ENCODE measurements around the gene HOXD13. TPM values are rescaled to one million over a fixed set of nuclear protein-coding genes. Genes with fewer than 3 reads are reported as not detected.

HOXD13 gene
- total RNA-seq, 8 experiments from 2014 or later, result 0.05 to 7.1 (median 0.28) TPM; not detected in 2

DNA sequence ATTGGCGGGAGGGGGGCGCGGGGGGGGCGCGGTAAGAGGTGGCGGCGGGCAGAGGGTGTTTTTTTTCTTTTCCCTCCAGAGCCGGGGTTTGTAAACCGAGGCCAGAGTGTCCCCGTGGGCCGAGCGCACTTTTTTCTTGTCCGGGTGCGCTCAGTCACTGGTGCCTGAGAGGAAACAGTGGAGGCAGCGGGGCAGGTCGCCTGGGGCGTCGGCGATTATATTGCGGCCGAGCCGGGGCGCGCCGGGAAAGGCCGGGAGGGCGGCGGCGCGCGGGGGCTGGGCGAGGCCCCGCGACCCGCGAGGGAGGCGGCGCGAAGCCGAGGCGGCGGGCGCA, 37.3 kb downstream of the HOXD13 start:
- peak overlapping the region; percentile 94 to 100 for H3K27ac ChIP-seq
- peaks cover 30 to 35% of the 10 kb centered on the region in 2 donors for H3K4me1 ChIP-seq (replicated peaks in 1 of 2)
- peak overlapping the region; percentile 55 to 99 (median 80) for H3K4me3 ChIP-seq
- in situ Hi-C loops (cut with MboI; ENCODE audit: low pct_unique_long_range_greater_than_20kb in 2 of 9, low sequenced_read_pairs in 9 of 9, unreplicated experiment in 9 of 9), result loop anchor here (5.0 to 25.0 kb wide), 14 partner anchors 333 to 1633 kb away; no protein-coding TSS in a partner anchor
- peak in 7 of 8 experiments; percentile 29 to 67 (median 42) for ATAC-seq (replicated peaks in 6 of 8)
- WGBS, 10 experiments, result 0% methylated on average over 4 of the region's 43 CpGs; no CpG with 5 or more reads in 9 of the 10 experiments

DNA sequence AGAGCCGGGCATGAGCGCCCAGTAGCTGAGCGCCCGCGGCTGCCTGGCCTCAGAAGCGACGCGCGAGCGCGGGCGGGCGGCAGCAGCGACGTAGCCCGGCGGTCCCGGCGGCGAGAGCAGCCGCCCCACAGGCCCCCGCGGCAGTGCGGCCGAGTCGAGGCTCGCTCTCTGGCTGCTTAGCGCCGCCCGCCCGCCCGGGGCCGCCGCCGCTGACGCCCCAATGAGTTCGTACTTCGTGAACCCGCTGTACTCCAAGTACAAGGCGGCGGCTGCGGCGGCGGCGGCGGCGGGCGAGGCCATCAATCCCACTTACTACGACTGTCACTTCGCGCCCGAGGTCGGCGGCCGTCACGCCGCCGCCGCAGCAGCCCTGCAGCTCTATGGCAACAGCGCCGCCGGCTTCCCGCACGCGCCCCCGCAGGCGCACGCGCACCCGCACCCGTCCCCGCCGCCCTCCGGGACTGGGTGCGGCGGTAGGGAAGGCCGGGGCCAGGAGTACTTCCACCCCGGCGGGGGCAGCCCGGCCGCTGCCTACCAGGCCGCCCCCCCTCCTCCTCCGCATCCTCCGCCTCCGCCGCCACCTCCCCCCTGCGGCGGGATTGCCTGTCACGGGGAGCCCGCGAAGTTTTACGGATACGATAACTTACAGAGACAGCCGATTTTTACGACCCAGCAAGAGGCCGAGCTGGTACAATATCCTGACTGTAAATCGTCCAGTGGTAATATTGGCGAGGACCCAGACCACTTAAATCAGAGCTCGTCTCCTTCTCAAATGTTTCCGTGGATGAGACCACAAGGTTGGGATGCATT, 37.8 kb downstream of the HOXD13 start:
- in situ Hi-C loops (cut with MboI; ENCODE audit: low pct_unique_long_range_greater_than_20kb in 2 of 9, low sequenced_read_pairs in 9 of 9, unreplicated experiment in 9 of 9), result loop anchor here (10.0 to 25.0 kb wide), 9 partner anchors 332 to 1632 kb away; no protein-coding TSS in a partner anchor
- H3K4me3 ChIP-seq, result peak overlapping the region; percentile 55 to 99 (median 80)

DNA sequence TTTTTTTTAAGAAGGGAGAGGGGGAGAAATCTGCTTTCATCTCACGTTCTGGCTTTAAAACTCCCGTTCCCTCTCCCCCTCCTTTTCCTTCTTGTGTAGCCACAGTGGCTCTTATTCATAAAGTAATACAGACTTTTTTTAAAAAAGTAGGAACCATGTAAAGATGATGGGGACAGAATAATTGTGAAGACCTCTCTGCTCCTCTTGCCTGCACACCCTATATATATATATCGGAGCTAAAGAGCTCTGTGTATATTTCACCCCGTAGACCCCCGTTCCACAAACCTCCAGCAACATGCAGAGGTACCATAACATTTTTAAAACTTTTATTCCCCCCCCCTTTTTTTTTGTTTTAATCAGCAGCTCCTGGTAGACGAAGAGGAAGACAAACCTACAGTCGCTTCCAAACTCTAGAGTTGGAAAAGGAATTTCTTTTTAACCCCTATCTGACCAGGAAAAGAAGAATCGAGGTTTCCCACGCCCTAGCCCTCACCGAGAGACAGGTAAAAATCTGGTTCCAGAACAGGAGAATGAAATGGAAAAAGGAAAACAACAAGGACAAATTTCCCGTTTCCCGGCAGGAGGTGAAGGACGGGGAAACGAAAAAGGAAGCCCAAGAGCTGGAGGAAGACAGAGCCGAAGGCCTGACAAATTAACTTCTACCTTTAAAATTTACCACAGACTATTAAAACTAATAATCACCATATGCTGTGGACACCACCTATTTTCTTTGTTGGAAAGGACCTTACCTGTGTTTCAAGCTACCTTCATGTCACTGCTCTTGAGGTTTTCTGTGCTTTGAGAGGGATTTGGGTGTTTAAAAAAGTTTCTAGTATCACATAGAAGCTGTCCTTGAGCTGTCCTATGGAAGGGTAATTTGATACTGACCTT, 38.7 kb downstream of the HOXD13 start:
- ATAC-seq (replicated peaks in 6 of 8), result no peak

More for the DNA sequence above, 37.8 kb downstream of the HOXD13 start:
- peak overlapping the region; percentile 94 to 100 for H3K27ac ChIP-seq
- WGBS, 10 experiments, result 0 to 3% (median 0%) methylated on average over 1 to 5 of the region's 100 CpGs; no CpG with 5 or more reads in 6 of the 10 experiments
- ATAC-seq (replicated peaks in 6 of 8), result peak; percentile 39 to 70 (median 64)
- peaks cover 36 to 40% of the 10 kb centered on the region in 2 donors for H3K4me1 ChIP-seq (replicated peaks in 1 of 2)

DNA sequence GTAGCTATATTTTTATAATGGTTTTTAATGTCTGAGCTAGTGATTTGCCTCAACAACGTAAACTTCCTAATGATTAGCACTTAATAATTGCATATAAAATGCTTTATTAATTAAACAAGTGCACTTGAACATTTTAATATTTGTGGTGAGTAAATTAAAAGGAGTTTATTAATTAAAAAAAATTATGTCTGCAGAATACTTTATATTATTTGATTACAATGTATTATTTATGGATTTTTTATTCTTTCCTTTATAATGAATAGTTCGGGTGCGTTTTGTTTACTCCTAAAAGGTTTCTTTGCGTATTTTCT, 39.3 kb downstream of the HOXD13 start:
- Histone ChIP-seq H3K4me3 (peak overlapping the region; percentile 55 to 99 (median 80)), H3K4me1 (replicated peaks in 1 of 2) (peaks cover 38 to 44% of the 10 kb centered on the region in 2 donors), H3K27ac (peak overlapping the region; percentile 94 to 100)
- in situ Hi-C loops (cut with MboI; ENCODE audit: low pct_unique_long_range_greater_than_20kb in 2 of 9, low sequenced_read_pairs in 9 of 9, unreplicated experiment in 9 of 9), result loop anchor here (10.0 to 25.0 kb wide), 9 partner anchors 330 to 1630 kb away; no protein-coding TSS in a partner anchor
- 0 to 95% (median 23%) methylated on average over 1 to 4 of the region's 4 CpGs; no CpG with 5 or more reads in 1 of the 10 experiments for WGBS, 10 experiments
- ATAC-seq (replicated peaks in 6 of 8), result no peak

More for the DNA sequence above, 38.7 kb downstream of the HOXD13 start:
- Histone ChIP-seq H3K4me3 (peak overlapping the region; percentile 55 to 99 (median 80)), H3K4me1 (replicated peaks in 1 of 2) (peaks cover 39 to 44% of the 10 kb centered on the region in 2 donors), H3K27ac (peak overlapping the region; percentile 94 to 100)
- WGBS, 10 experiments, result 2 to 59% (median 12%) methylated on average over 5 to 14 of the region's 15 CpGs; no CpG with 5 or more reads in 1 of the 10 experiments
- in situ Hi-C loops (cut with MboI; ENCODE audit: low pct_unique_long_range_greater_than_20kb in 2 of 9, low sequenced_read_pairs in 9 of 9, unreplicated experiment in 9 of 9), result loop anchor here (10.0 to 25.0 kb wide), 9 partner anchors 331 to 1631 kb away; no protein-coding TSS in a partner anchor

DNA sequence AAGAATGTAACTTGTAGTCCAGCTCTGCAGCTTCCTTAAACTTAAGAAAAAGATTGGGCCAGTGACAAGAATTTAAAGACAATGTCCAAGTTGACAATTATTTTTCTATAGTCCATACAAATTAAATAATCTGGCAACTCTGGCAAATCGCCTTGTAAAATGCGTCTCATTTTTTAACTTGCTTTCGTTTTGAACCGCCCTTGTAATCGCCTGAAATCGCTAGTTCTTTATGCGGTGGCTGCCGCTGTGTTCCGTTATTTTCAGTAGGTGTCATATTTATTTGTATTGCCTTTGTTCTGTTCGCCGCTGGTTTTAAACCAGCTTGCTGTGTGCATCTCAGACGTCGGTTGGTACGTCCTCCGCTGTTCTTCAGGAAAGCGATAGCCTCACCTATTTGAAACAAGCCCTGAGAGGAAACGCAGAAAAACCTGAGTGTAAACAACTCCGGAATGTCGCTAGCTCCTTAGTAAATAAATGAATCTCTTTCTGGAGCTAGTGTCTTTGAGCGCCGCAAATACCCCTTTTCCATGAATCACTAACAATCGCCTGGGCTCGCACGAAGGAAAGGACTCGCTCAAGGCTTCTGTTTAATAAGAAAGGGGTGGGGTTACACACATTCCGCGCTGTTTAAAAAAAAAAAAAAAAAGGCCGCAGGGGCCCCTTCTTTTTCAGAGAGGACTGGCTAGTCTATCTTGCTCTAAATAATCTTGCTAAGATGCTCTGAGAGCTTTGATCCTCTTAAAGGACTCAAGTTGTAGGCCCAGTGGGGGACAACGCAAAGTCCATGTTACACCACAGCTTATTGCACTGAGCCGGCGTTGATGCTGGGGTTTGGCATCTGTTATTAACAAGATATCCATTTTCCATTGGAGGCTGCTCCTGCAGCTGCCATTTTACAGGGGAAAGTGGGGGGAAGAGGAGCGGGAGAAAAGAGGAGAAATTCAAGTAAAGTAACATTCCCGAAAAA, 40.0 kb downstream of the HOXD13 start:
- Histone ChIP-seq H3K4me3 (peak overlapping the region; percentile 55 to 99 (median 80)), H3K27ac (peak overlapping the region; percentile 94 to 100), H3K4me1 (replicated peaks in 1 of 2) (peaks cover 32 to 41% of the 10 kb centered on the region in 2 donors)
- 0 to 96% (median 8%) methylated on average over 6 to 27 of the region's 33 CpGs for WGBS, 10 experiments
- in situ Hi-C loops (cut with MboI; ENCODE audit: low pct_unique_long_range_greater_than_20kb in 2 of 9, low sequenced_read_pairs in 9 of 9, unreplicated experiment in 9 of 9), result loop anchor here (10.0 to 25.0 kb wide), 9 partner anchors 330 to 1630 kb away; no protein-coding TSS in a partner anchor
- ATAC-seq (replicated peaks in 6 of 8), result no peak

DNA sequence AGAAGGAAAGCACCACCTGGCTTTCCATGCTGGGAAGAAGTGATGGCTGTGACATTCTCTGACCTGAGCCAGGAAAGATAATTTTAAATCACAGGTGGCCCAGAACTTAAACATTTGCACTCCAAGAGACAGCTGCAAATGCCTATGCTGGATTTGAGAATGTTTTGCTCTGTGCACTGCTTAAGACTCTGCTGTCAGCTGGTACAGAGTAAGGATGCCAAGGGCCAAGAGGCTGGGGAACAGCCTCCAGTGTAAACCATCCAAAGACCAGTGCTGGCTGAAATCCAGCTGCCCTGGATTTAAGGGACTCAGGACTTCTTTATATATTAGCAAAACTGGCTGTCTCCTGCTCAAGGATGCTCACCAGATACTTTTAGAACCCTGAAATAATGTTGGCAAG, 40.9 kb downstream of the HOXD13 start:
- H3K27ac ChIP-seq, result peak overlapping the region; percentile 94 to 100
- in situ Hi-C loops (cut with MboI; ENCODE audit: low pct_unique_long_range_greater_than_20kb in 2 of 9, low sequenced_read_pairs in 9 of 9, unreplicated experiment in 9 of 9), result loop anchor here (10.0 to 25.0 kb wide), 9 partner anchors 329 to 1629 kb away; no protein-coding TSS in a partner anchor
- ATAC-seq (replicated peaks in 6 of 8), result no peak
- H3K4me1 ChIP-seq (replicated peaks in 1 of 2), result peaks cover 26 to 32% of the 10 kb centered on the region in 2 donors
- H3K4me3 ChIP-seq, result peak overlapping the region; percentile 55 to 99 (median 80)

DNA sequence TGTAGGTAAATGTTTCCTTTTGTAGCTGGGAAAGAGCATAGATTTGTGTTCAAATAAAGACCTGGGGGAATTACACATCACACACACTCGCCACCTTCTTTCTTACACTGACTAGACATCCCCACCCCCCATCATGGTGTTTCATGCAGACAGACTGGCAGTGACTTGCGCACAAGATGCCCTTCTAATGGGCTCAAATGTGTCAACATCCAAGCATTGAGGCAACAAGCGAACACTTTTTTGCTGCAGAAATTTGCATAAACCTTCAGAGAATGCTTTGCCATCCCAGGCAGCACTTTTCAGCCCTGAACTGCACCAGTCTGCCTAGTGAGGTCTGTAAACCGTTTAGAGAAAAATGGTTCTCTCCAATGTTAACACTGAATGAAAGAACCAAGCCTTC, 41.5 kb downstream of the HOXD13 start:
- in situ Hi-C loops (cut with MboI; ENCODE audit: low pct_unique_long_range_greater_than_20kb in 2 of 9, low sequenced_read_pairs in 9 of 9, unreplicated experiment in 9 of 9), result loop anchor here (10.0 to 25.0 kb wide), 9 partner anchors 328 to 1628 kb away; no protein-coding TSS in a partner anchor
- Histone ChIP-seq H3K27ac (peak overlapping the region; percentile 94 to 100), H3K4me1 (replicated peaks in 1 of 2) (peaks cover 26 to 32% of the 10 kb centered on the region in 2 donors), H3K4me3 (peak overlapping the region; percentile 55 to 99 (median 80))
- whole genome bisulfite sequencing, 10 experiments, result 10 to 50% (median 33%) methylated on average over 2 to 4 of the region's 4 CpGs; no CpG with 5 or more reads in 4 of the 10 experiments
- ATAC-seq (replicated peaks in 6 of 8), result no peak

DNA sequence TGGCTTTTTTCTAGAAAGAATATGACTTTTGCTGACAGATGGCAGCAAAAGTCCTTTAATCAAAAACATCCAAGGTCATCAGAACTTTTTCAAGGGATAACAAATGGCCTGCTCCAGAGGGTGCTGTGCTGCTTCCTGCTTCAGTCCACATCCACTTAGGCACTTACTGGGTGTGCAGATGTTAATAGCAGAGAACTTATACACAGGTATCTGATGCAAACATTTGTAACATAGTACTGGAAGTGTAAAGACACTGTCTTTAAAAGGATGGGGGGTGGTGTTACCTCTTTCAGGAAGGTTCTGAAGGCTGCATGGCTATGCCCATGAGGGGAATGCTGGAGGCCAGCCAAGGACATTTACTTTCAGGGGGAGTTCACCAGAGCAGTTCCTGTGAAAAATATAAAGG, 42.5 kb downstream of the HOXD13 start:
- peaks cover 26 to 42% of the 10 kb centered on the region in 2 donors for H3K4me1 ChIP-seq (replicated peaks in 1 of 2)

DNA sequence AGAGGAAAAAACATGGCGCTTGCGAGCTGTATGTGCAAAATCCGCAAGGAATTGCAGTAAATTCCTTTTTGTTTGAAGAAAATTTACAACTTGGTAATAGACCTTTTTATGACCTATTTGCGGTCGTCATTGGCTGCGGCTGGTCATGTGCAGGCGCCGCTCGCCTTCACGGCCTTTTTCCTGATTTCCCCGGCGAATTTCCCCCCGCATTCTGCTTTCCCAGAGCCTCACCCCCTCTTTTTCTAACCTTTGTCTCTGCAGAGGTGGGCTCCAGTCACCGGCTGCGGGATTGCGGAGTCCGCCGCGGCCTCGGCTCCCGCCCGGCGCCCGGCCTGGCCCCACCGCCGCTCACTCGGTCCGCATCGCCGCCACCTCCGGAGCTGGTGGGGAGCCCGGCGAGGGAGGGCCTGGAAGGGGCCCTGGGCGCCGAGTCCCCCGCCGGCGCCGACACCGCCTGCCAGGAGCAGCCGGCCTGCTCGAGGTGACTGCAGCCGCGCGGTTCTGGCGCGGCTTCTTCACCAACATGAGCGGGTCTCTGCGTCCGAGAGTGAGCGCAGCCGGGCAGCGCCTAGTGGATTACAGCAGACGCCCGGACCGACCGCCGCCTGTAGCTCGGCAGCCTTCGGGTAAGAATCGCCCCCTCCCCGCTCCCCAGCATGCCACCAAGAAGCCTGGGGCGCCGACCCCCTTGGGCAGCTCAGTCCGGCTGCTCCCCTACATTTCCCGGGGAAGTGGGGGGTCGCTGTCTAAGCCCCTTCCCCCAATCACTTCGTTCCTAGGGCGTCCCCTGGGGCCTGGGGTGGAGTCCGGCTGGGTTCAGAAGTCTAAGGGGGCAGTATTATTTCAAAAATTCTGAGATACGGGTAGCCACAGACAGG, 44.1 kb downstream of the HOXD13 start:
- in situ Hi-C loops (cut with MboI; ENCODE audit: low pct_unique_long_range_greater_than_20kb in 2 of 9, low sequenced_read_pairs in 9 of 9, unreplicated experiment in 9 of 9), result loop anchor here (10.0 to 25.0 kb wide), 9 partner anchors 326 to 1626 kb away; no protein-coding TSS in a partner anchor
- Histone ChIP-seq H3K27ac (peak overlapping the region; percentile 98 to 100), H3K4me1 (replicated peaks in 1 of 2) (peaks cover 34 to 55% of the 10 kb centered on the region in 2 donors), H3K4me3 (peak overlapping the region; percentile 62 to 99 (median 97))
- WGBS, 10 experiments, result 0 to 3% (median 0%) methylated on average over 2 to 9 of the region's 71 CpGs; no CpG with 5 or more reads in 3 of the 10 experiments
- peak; percentile 10 to 50 (median 22) for ATAC-seq (replicated peaks in 6 of 8)

More for the DNA sequence above, 42.5 kb downstream of the HOXD13 start:
- H3K4me3 ChIP-seq, result peak overlapping the region; percentile 62 to 99 (median 97)
- in situ Hi-C loops (cut with MboI; ENCODE audit: low pct_unique_long_range_greater_than_20kb in 2 of 9, low sequenced_read_pairs in 9 of 9, unreplicated experiment in 9 of 9), result loop anchor here (10.0 to 25.0 kb wide), 9 partner anchors 327 to 1627 kb away; no protein-coding TSS in a partner anchor
- ATAC-seq (replicated peaks in 6 of 8), result peak in 4 of 8 experiments; percentile 6 to 29 (median 16)
- H3K27ac ChIP-seq, result peak overlapping the region; percentile 98 to 100

DNA sequence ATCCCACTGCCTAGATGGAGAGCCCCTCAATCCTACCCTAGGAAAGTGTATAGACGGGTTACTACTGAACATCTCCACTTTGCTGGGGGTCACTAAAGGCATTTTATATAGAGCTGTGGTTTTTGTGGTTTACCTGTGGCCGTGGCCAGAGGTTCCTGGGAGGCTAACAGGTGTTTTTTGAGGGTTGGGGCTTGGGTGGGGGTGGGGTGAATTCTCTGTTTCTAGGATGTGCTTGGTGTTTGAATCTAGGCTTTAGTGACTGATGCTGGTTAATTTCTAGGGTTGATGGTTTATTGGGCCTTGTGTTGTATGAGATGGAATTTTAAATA, 44.7 kb downstream of the HOXD13 start:
- peaks cover 40 to 61% of the 10 kb centered on the region in 2 donors for H3K4me1 ChIP-seq (replicated peaks in 1 of 2)
- H3K4me3 ChIP-seq, result peak overlapping the region; percentile 62 to 99 (median 97)
- ATAC-seq (replicated peaks in 6 of 8), result no peak
- WGBS, 10 experiments, result 0% methylated on average over 1 of the region's 2 CpGs; no CpG with 5 or more reads in 9 of the 10 experiments
- in situ Hi-C loops (cut with MboI; ENCODE audit: low pct_unique_long_range_greater_than_20kb in 2 of 9, low sequenced_read_pairs in 9 of 9, unreplicated experiment in 9 of 9), result loop anchor here (10.0 to 25.0 kb wide), 9 partner anchors 325 to 1625 kb away; no protein-coding TSS in a partner anchor
- peak overlapping the region; percentile 98 to 100 for H3K27ac ChIP-seq

DNA sequence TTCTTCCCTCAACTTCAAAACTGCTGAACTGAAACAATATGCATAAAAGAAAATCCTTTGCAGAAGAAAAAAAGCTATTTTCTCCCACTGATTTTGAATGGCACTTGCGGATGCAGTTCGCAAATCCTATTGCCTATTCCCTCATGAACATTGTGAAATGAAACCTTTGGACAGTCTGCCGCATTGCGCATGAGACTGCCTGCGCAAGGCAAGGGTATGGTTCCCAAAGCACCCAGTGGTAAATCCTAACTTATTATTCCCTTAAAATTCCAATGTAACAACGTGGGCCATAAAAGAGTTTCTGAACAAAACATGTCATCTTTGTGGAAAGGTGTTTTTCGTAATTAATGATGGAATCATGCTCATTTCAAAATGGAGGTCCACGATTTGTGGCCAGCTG, 45.4 kb downstream of the HOXD13 start:
- H3K27ac ChIP-seq, result peak overlapping the region; percentile 98 to 100

More for the DNA sequence above, 45.4 kb downstream of the HOXD13 start:
- ATAC-seq (replicated peaks in 6 of 8), result no peak
- H3K4me1 ChIP-seq (replicated peaks in 1 of 2), result peaks cover 47 to 65% of the 10 kb centered on the region in 2 donors
- 9 to 100% (median 32%) methylated on average over 1 to 8 of the region's 8 CpGs; no CpG with 5 or more reads in 1 of the 10 experiments for WGBS, 10 experiments
- in situ Hi-C loops (cut with MboI; ENCODE audit: low pct_unique_long_range_greater_than_20kb in 2 of 9, low sequenced_read_pairs in 9 of 9, unreplicated experiment in 9 of 9), result loop anchor here (10.0 to 25.0 kb wide), 9 partner anchors 324 to 1624 kb away; no protein-coding TSS in a partner anchor
- H3K4me3 ChIP-seq, result peak overlapping the region; percentile 62 to 99 (median 97)

Measured in motor neuron (in vitro differentiated cells).